GM19397 (cell line): ENCODE results near the gene MINAR2.

Experiments used
- ATAC-seq: cut with Tn5 transposase; IDR thresholded peaks from one replicate; pipeline ENCODE4 v1.9.1; 2021; ENCODE audit warnings: mild to moderate bottlenecking, moderate library complexity; ENCODE audit not compliant: unreplicated experiment

MINAR2 gene

GRCh38 chr5:129747572-129748407 lies at the start of gene MINAR2:
Gene MINAR2, plus strand, starts transcription at chr5:129748094. Its CDS starts 97 bp downstream, at chr5:129748191.
- no peak for ATAC-seq

GRCh38 chr5:129698661-129699060 lies 49.2 kb upstream of the MINAR2 start:
- ATAC-seq: no peak

- ATAC-seq: no peak
These were observed 31.7 kb upstream of the MINAR2 start for GRCh38 chr5:129716235-129716634.

GRCh38 chr5:129716651-129717050 lies 31.2 kb upstream of the MINAR2 start:
- ATAC-seq: no peak

- ATAC-seq: no peak
These were observed 30.1 kb upstream of the MINAR2 start for GRCh38 chr5:129717751-129718310.

GRCh38 chr5:129718471-129719090 lies 29.3 kb upstream of the MINAR2 start:
- ATAC-seq: no peak

- no peak for ATAC-seq
These were observed 23.7 kb upstream of the MINAR2 start for GRCh38 chr5:129724222-129724621.

GRCh38 chr5:129724647-129725046 lies 23.2 kb upstream of the MINAR2 start:
- ATAC-seq: no peak

GRCh38 chr5:129739773-129740172 lies 8.1 kb upstream of the MINAR2 start:
- ATAC-seq: no peak

- no peak for ATAC-seq
These were observed 4.2 kb upstream of the MINAR2 start for GRCh38 chr5:129743541-129744187.

GRCh38 chr5:129745997-129746396 lies 1.9 kb upstream of the MINAR2 start:
- ATAC-seq: no peak

- no peak for ATAC-seq
These were observed 1.0 kb upstream of the MINAR2 start for GRCh38 chr5:129746876-129747275.

GRCh38 chr5:129748913-129749880 lies 1.3 kb downstream of the MINAR2 start:
- ATAC-seq: no peak

- ATAC-seq: no peak
These were observed 12.9 kb downstream of the MINAR2 start for GRCh38 chr5:129760636-129761325.

GRCh38 chr5:129763651-129764050 lies 15.8 kb downstream of the MINAR2 start:
- ATAC-seq: no peak

GRCh38 chr5:129766798-129767197 lies 18.9 kb downstream of the MINAR2 start:
- ATAC-seq: no peak

- ATAC-seq: peak; percentile 77
These were observed 20.1 kb downstream of the MINAR2 start for GRCh38 chr5:129767927-129768380.

- no peak for ATAC-seq
These were observed 20.8 kb downstream of the MINAR2 start for GRCh38 chr5:129768735-129769134.

GRCh38 chr5:129770024-129770820 lies 22.3 kb downstream of the MINAR2 start:
- ATAC-seq: no peak
